ENCODE results near the gene CDCA5.

The CDCA5 gene

GRCh38 chr11:65113839-65114238 is 30.0 kb upstream of the CDCA5 start:
- no peak for TF ChIP-seq CTCF (IDR thresholded peaks at IDR 0.05; ENCODE audit: low read length, missing control alignments)
- H3K4me3 ChIP-seq (replicated peaks; ENCODE audit: low read depth, low read length), result no peak overlapping the region
- DNase-seq (ENCODE audit: low read depth), result no peak

GRCh38 chr11:65113361-65113756 is 29.5 kb upstream of the CDCA5 start:
- peak overlapping the region; percentile 55 for H3K4me3 ChIP-seq (replicated peaks; ENCODE audit: low read depth, low read length)
- no peak for DNase-seq (ENCODE audit: low read depth)
- no peak for TF ChIP-seq CTCF (IDR thresholded peaks at IDR 0.05; ENCODE audit: low read length, missing control alignments)

- TF ChIP-seq CTCF (IDR thresholded peaks at IDR 0.05; ENCODE audit: low read length, missing control alignments), result peak; percentile 43
- H3K4me3 ChIP-seq (replicated peaks; ENCODE audit: low read depth, low read length), result peak overlapping the region; percentile 55
- DNase-seq (ENCODE audit: low read depth), result peak; percentile 42
Observed at GRCh38 chr11:65112546-65113360, 28.9 kb upstream of the CDCA5 start.

- TF ChIP-seq CTCF (IDR thresholded peaks at IDR 0.05; ENCODE audit: low read length, missing control alignments), result no peak
- peak within 1 kb of the TSS; percentile 55 for H3K4me3 ChIP-seq (replicated peaks; ENCODE audit: low read depth, low read length)
- peak; percentile 89 for DNase-seq (ENCODE audit: low read depth)
Observed at GRCh38 chr11:65111744-65112545, 28.1 kb upstream of the CDCA5 start, which contains the start of gene TM7SF2. TM7SF2 (plus strand) TSS chr11:65111872; CDS start chr11:65112016, 144 bp downstream.

- no peak overlapping the region for H3K4me3 ChIP-seq (replicated peaks; ENCODE audit: low read depth, low read length)
- DNase-seq (ENCODE audit: low read depth), result no peak
Observed at GRCh38 chr11:65111159-65111743, 27.4 kb upstream of the CDCA5 start.

More at GRCh38 chr11:65111159-65111743, 27.4 kb upstream of the CDCA5 start:
- no peak for TF ChIP-seq CTCF (IDR thresholded peaks at IDR 0.05; ENCODE audit: low read length, missing control alignments)

All from fibroblast of pulmonary artery (primary cell).